G401 (cell line): ENCODE data around the gene ALK. TPM values are rescaled to one million over a fixed set of nuclear protein-coding genes. Genes with fewer than 3 reads are reported as not detected.
A peak's percentile ranks its signal among the peaks of the same experiment; 100 is the strongest.
"Not testable (repeated sequence)": the region's sequence is repeated elsewhere in the genome, so short reads cannot be mapped to it uniquely, and the experiment has no call there.

Experiments used
- DNase-seq: peaks from one replicate; pipeline ENCODE4 v3.0.0-alpha.2; 2015; ENCODE audit warnings: low spot score
- in situ Hi-C: cut with HindIII; loops from 2 replicates; pipeline ENCODE4 v1.10.0; 2016; ENCODE audit warnings: low sequenced_read_pairs, mixed read lengths
- total RNA-seq: library from RNA; depleted of rRNA; stranded (reverse); fragments of >200 nt; shearing (Covaris generic); gene quantifications from 2 replicates; pipeline ENCODE4 v1.2.3, GENCODE V29; 2014

The ALK gene
- total RNA-seq, 1 experiment from 2014 or later: not detected

GRCh38 chr2:29850794-29851193 is 70.6 kb downstream of the ALK start:
- no peak for DNase-seq
- in situ Hi-C loops: no loop called here

GRCh38 chr2:29848566-29849310 is 72.6 kb downstream of the ALK start:
- DNase-seq: no peak
- in situ Hi-C loops: no loop called here

DNA sequence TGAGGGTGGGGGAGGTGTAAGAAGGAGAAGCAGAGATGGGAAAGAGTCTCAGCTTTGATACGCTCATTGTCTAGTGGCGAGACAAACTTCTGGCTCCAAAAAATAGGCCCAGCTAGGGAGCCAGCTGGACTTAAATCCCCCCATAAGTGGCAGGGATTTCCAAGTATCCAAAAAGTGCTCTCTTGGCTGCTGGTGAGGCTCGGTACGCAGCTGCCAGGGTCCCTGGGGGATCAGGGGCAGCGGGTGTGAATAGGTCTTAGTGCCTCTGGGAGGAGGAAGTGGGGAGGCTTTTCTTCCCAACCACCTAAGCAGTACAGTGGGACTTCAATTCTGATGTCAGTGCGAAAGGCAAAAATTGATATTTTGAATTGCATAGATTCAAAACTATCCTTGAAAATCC is 73.5 kb downstream of the ALK start:
- DNase-seq: no peak
- in situ Hi-C loops: no loop called here

DNA sequence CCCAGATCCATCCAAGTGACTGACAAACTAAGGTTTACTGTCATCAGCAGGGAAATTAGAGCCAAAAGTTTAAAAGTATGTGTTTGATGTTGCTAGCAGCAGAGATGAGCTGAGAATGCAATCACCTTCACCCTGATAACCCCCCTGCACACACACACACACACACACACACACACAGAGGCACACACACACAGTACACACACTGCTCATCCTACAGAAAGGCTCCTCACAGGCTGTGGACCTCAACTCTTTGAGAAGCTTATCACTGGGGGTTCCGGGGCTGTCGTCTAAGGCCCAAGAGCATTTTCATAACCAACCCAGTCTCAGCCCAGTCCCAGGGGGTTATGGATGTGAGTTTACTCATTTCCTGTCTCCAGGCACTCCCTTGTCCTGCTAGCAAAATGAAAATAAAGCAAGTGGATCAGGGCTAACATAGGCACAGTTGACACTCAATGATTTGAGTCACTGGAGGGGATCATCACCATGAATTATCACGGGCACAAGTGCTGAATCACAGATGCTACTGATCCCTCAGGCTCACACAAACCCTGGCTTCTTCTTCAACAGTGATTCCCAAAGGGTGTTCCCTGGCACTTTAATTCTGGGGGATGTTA is 76.6 kb downstream of the ALK start:
- DNase-seq: no peak
- in situ Hi-C loops: no loop called here

GRCh38 chr2:29841386-29842004 is 79.9 kb downstream of the ALK start:
- peak; percentile 45 for DNase-seq
- in situ Hi-C loops: no loop called here

DNA sequence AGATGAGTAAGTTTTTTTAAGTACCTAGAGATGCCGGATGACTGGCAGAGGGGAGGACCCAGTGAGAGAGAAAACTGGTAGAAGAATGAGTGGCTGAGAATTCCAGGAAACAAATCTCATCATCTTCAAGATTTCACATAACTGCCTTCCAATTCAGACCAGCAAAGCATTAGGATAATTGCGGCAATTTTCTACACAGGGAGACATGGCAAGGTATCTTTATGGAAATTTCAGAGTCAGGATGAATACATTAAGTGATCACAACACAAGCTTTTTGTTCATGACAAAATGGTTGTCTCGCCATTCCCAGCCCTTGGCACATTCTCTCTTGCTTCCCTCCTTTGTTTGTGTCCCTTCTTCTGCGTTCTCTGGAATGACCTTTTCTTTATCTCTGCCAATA is 82.1 kb downstream of the ALK start:
- no peak for DNase-seq
- in situ Hi-C loops: no loop called here

- no peak for DNase-seq
- in situ Hi-C loops: no loop called here
Observed at GRCh38 chr2:29837925-29838324, 83.5 kb downstream of the ALK start.

GRCh38 chr2:29834624-29835023 is 86.8 kb downstream of the ALK start:
- no peak for DNase-seq
- in situ Hi-C loops: no loop called here

DNA sequence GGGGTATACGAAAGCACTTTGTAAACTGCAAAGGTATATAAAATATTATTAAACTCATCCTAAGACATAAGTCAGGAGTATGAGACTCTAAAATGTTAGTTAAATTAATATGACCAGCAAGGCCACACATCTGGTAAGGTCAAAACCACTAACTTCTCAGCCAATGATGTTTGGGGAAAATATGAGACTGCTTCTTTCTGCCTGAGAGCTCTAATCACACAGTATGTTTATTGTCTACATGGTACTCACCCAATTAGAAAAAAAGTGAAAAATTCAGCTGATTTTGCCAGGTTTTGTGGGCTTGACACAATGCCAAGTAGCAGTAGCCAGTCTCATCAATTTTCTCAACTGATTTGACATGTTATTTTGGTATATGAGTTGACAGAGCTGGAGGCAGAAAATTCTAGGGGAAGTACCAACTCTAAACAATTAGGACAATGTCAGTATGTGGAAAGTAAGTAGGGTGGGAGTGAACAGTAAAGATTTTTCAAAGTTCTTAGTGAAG is 87.3 kb downstream of the ALK start:
- in situ Hi-C loops: no loop called here
- DNase-seq: no peak

DNA sequence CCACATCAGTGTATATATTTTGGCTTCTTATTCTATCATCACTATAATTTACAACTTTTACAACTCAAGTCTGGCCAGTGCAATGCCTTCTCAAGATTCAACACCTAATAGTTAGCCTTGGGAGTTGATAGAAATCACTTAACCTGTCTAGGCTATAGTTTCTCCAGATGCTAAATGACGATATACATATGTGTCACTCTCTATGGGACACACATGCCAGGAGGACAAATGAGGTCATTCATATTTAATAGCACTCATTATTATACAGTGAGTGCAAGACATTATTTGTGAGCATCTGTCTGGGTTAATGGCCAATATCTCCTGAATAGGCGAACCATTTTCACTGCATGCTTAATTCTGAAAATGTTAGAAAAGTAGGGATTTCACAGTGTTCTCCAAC is 89.8 kb downstream of the ALK start:
- in situ Hi-C loops: no loop called here
- no peak for DNase-seq

DNA sequence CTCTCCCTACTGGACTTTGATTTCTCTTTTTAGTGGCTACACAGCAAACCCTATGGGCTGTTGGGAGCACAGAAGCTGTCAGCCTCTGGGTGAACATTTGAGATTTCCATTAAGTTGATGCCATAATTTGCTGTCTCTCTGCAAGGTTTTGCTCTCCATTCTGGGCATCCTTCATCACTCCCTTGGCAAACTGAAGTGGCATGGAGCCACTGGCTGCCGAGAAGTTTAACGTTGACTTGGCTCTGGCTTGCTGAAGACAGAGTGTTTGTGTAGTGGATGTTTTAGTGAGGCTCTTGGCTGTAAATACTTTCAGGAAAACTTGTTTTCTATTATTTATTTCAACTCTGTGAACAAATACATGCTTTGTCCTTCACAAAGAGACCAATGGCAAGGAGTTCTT is 91.5 kb downstream of the ALK start:
- DNase-seq: peak; percentile 21
- in situ Hi-C loops: no loop called here

DNA sequence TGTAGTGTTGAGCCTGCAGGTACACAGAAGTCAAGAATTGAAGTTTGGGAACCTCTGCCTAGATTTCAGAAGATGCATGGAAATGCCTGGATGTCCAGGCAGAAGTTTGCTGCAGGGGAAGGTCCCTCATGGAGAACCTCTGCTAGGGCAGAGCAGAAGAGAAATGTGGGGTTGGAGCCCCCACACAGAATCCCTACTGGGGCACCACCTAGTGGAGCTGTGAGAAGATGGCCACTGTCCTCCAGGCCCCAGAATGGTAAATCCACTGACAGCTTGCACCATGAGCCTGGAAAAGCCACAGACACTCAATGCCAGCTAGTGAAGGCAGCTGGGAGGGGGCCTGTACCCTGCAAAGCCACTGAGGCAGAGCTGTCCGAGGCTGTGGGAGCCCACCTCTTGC is 97.2 kb downstream of the ALK start:
- in situ Hi-C loops, DNase-seq: not testable (repeated sequence)

- in situ Hi-C loops: no loop called here
- no peak for DNase-seq
Observed at GRCh38 chr2:29821591-29821990, 99.8 kb downstream of the ALK start.

DNA sequence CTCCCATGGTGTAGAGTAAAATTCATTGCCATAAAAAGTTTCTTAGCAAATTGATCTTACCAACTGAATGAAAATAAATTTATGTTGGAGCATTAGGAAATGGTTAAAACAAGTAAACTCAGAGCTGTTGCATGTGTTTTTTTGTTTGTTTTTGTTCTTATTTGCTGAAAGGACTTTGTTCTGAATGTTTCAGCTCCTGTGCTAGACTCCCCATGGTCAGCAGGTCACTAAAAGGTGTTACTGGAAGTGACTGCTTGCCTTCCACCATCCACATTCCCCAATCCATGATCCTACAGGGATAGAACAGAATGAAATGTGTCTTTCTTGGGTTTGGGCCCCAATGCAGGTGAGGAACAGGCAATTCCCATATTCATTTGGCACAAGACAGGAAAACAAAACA is 101.8 kb downstream of the ALK start:
- no peak for DNase-seq
- in situ Hi-C loops: no loop called here

DNA sequence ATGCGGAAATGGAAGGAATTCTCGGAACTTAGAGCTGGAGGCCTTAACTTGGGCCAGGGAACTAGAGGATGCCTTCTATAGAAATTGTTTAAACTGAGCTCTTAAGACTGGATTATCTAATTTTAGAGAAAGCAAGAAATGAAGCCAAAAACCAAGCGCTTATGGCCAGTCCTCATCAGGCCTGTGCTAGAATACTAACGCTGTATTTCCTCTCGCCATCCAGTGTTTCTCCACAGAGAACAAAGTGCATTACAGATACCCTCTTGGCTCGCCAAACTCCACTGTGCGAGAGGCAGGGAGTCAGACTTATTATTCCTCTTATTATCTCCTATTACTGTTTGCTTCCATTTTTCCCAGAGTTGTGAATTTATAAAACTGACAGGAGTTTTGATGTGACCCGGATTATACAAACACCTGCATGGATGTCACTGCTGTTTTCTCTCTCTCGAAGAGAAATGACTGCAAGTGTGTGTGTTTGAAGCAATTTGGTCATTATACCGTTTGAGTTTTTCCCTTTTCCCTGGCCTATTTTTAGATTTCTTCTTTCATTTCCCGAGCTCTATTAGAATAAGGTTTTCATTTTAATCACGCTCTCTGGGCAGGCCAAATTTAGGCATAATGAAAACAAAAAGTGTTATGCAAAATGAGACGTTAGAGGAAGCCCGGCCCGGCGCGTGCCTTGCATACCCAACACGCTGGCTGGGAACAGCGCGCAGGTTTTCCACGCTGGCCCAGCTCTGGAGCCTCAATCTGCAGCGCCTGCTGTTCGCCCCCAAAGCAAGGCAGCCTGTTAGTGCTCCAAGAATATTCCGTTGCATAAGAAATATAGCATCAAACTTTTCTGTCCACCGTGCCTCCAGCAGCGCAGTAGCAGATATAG is 103.3 kb downstream of the ALK start:
- DNase-seq: peak; percentile 37
- in situ Hi-C loops: no loop called here

- DNase-seq: no peak
- in situ Hi-C loops: no loop called here
Observed at GRCh38 chr2:29817299-29817698, 104.1 kb downstream of the ALK start.

DNA sequence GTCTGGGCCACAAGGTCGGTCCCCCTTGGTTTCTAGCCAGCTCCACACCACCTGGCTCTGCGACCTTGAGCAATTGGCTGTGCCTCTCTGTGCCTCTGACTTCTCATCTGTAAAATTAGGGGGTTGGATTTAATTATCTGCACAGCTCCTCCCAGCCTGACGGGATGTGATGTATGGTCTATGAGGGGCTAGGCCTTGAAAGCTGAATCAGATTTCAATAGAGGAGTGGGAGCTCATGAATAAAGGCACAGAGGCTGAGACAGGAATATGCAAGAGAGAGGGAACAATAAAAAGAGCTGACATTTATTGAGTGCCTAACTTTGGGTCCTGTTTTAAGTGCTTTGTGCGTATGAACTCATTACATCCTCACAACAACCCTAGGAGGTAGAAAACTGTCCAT is 104.7 kb downstream of the ALK start:
- no peak for DNase-seq
- in situ Hi-C loops: no loop called here

- in situ Hi-C loops: no loop called here
Observed at GRCh38 chr2:29811378-29811777, 110.0 kb downstream of the ALK start.

DNA sequence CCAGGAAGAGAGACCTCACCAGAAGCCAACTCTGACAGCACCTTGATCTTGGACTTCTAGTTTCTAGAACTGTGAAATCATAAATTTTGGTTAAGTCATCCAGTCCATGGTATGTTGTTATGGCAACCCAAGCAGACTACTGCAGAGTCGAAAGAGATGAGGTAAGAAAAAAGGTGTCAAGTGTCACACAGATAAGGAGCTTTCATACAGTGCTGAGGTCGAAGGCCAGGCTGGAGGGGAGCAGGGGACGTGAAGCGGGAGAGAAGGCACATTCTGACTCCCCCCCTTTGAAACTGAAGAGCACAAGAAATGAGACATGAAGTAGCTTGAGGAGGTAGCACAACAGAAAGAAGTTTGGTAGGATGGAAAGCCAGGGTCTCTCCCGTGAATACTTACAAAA is 110.4 kb downstream of the ALK start:
- in situ Hi-C loops: no loop called here
- DNase-seq: no peak

More at GRCh38 chr2:29811378-29811777, 110.0 kb downstream of the ALK start:
- DNase-seq: no peak

DNA sequence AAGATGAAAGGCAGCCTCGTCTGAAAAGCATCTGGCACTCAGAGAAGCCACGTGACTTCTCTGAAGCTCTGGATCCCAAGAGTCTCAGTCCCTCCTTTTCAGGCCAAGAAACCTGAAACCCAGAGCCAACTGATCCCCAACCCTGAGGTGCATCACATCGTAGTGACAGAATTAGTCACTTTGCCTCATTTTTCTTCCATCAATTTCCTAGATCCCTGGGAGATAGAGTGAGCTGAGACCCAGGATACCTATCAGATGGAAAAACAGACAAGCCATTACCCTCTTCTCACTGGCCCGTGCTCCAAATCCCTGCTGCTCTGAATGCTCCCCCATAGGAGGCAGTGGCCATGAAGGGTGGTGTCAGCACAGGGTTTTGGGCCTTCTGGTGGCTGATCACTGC is 113.1 kb downstream of the ALK start:
- no peak for DNase-seq
- in situ Hi-C loops: no loop called here
